Measurements from ENCODE around the gene PTCH1.

PTCH1 gene

GRCh38 chr9:95406121-95406520 is 110.7 kb downstream of the PTCH1 start:
- DNase-seq (ENCODE audit: low read depth): peak; percentile 73
- no peak overlapping the region for H3K4me3 ChIP-seq (ENCODE audit: control insufficient read depth, low read depth, low read length)
- no peak for TF ChIP-seq CTCF (conservative IDR thresholded peaks at IDR 0.05; ENCODE audit: control insufficient read depth, insufficient read depth, low read depth, low read length)

- DNase-seq (ENCODE audit: low read depth): no peak
- H3K4me3 ChIP-seq (ENCODE audit: control insufficient read depth, low read depth, low read length): no peak overlapping the region
- TF ChIP-seq CTCF (conservative IDR thresholded peaks at IDR 0.05; ENCODE audit: control insufficient read depth, insufficient read depth, low read depth, low read length): no peak
These were observed 117.5 kb downstream of the PTCH1 start for GRCh38 chr9:95399261-95399660.
